Measurements from ENCODE around the gene PRR36. TPM values are rescaled to one million over a fixed set of nuclear protein-coding genes. Genes with fewer than 3 reads are reported as not detected.

PRR36 gene
- total and polyA plus RNA-seq, 7 donors: under 0.01 to 0.23 TPM; not detected in 5

DNA sequence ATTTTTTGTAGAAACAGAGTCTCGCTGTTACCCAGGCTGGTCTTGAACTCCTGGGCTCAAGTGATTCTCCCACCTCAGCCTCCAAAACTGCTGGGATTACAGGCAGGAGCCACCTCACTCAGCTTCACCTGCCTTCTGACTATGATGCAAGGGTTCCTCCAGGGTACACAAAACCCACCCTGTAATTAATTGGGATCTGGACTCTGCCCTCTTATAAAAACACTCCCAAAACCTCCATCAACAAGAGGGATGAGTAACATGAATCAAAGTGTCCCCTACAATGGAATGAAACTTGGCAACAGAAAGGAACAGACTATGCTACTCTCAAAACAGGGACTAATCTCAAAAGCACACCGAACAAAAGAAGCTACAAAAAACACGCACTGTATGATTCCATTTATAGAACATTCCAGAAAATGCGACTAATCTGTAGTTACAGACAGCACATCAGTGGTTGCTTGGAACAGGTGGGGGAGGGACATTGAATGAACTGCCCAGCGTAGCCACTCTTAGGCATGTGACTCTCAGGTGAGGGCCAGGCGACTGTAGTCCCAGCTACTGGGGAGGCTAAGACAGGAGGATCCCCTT, 3.2 kb upstream of the PRR36 start:
- Histone ChIP-seq H3K27ac (no peak overlapping the region), H3K36me3 (no peaks in the 10 kb centered on the region), H3K4me1 (peaks cover 0 to 18% (median 16%) of the 10 kb centered on the region in 4 donors), H3K27me3 (peaks cover 23 to 40% (median 38%) of the 10 kb centered on the region in 3 donors), H3K4me3 (no peak overlapping the region), H3K9me3 (no peaks in the 10 kb centered on the region)
- WGBS, 2 donors: 79 to 87% methylated on average over 6 of the region's 6 CpGs
- DNase-seq: no peak
- TF ChIP-seq POLR2A (IDR thresholded peaks at IDR 0.05) (no peak), POLR2AphosphoS5 (IDR thresholded peaks at IDR 0.05) (no peak)
- intact Hi-C loops (cut with DNase I): no loop called here

DNA sequence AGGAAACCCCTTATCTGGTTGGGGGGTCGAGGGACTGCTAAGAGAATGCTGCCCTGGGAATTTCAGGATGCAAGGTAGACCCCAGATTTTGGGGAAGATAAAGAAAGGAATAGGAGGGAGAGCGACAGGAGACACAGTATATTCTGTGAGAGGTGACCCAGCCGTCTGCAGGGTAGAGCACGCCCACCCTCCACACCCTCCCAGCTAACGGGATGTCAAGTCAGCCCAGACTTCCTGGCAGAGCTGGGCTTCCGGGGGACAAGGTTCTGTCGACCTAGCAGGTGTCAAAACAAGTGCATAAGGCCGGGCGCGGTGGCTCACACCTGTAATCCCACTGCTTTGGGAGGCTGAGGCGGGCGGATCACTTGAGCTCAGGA, 695 bp upstream of the PRR36 start:
- Histone ChIP-seq H3K4me1 (peaks cover 0 to 38% (median 30%) of the 10 kb centered on the region in 4 donors), H3K27me3 (peaks cover 25 to 45% (median 43%) of the 10 kb centered on the region in 3 donors), H3K27ac (no peak overlapping the region), H3K36me3 (no peaks in the 10 kb centered on the region), H3K4me3 (peak overlapping the region in 1 of 4 donors; percentile 31), H3K9me3 (no peaks in the 10 kb centered on the region)
- 26 to 32% methylated on average over 12 of the region's 12 CpGs for WGBS, 2 donors
- no peak for DNase-seq
- no peak for TF ChIP-seq POLR2AphosphoS5 (IDR thresholded peaks at IDR 0.05)
- TF ChIP-seq POLR2A (IDR thresholded peaks at IDR 0.05): no peak
- no peak for TF ChIP-seq EP300 (IDR thresholded peaks at IDR 0.05)
- TF ChIP-seq, protein P1, sequence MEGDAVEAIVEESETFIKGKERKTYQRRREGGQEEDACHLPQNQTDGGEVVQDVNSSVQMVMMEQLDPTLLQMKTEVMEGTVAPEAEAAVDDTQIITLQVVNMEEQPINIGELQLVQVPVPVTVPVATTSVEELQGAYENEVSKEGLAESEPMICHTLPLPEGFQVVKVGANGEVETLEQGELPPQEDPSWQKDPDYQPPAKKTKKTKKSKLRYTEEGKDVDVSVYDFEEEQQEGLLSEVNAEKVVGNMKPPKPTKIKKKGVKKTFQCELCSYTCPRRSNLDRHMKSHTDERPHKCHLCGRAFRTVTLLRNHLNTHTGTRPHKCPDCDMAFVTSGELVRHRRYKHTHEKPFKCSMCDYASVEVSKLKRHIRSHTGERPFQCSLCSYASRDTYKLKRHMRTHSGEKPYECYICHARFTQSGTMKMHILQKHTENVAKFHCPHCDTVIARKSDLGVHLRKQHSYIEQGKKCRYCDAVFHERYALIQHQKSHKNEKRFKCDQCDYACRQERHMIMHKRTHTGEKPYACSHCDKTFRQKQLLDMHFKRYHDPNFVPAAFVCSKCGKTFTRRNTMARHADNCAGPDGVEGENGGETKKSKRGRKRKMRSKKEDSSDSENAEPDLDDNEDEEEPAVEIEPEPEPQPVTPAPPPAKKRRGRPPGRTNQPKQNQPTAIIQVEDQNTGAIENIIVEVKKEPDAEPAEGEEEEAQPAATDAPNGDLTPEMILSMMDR (IDR thresholded peaks at IDR 0.05): no peak
- intact Hi-C loops (cut with DNase I): no loop called here

- intact Hi-C loops (cut with DNase I): no loop called here
- TF ChIP-seq EP300 (IDR thresholded peaks at IDR 0.05): no peak
- TF ChIP-seq, protein P1 (IDR thresholded peaks at IDR 0.05): no peak
- TF ChIP-seq POLR2AphosphoS5 (IDR thresholded peaks at IDR 0.05): no peak
- no peak for TF ChIP-seq POLR2A (IDR thresholded peaks at IDR 0.05)
- Histone ChIP-seq H3K36me3 (no peaks in the 10 kb centered on the region), H3K9me3 (no peaks in the 10 kb centered on the region), H3K4me1 (peaks cover 0 to 52% (median 44%) of the 10 kb centered on the region in 4 donors), H3K27ac (no peak overlapping the region), H3K27me3 (peaks cover 25 to 48% (median 46%) of the 10 kb centered on the region in 3 donors), H3K4me3 (peak overlapping the region in 3 of 4 donors; percentile 5 to 32 (median 31))
- DNase-seq: no peak
- WGBS, 2 donors: 18 to 19% methylated on average over 53 of the region's 53 CpGs
Measured at GRCh38 chr19:7873304-7874075, 700 bp downstream of the PRR36 start.

- TF ChIP-seq POLR2AphosphoS5 (IDR thresholded peaks at IDR 0.05) (no peak), POLR2A (IDR thresholded peaks at IDR 0.05) (no peak), EP300 (IDR thresholded peaks at IDR 0.05) (no peak)
- TF ChIP-seq, protein P1 (IDR thresholded peaks at IDR 0.05): no peak
- peaks cover 0 to 55% (median 48%) of the 10 kb centered on the region in 4 donors for H3K4me1 ChIP-seq
- no peak for DNase-seq
- no peak overlapping the region for H3K27ac ChIP-seq
- no peaks in the 10 kb centered on the region for H3K36me3 ChIP-seq
- peak overlapping the region in 2 of 4 donors; percentile 12 to 26 for H3K4me3 ChIP-seq
- peaks cover 33 to 57% (median 56%) of the 10 kb centered on the region in 3 donors for H3K27me3 ChIP-seq
- H3K9me3 ChIP-seq: no peaks in the 10 kb centered on the region
- intact Hi-C loops (cut with DNase I): no loop called here
- WGBS, 2 donors: 54 to 57% methylated on average over 47 of the region's 47 CpGs
Measured at GRCh38 chr19:7872306-7873204, 1.6 kb downstream of the PRR36 start.

Data from sigmoid colon (tissue), 7 donors.